MCF 10A (cell line): ENCODE data around the gene ANKRD53. TPM values are rescaled to one million over a fixed set of nuclear protein-coding genes. Genes with fewer than 3 reads are reported as not detected.

Source experiments
- BruUV-seq: library from RNA; stranded (reverse); fragments of 400-500 nt; replicated peaks from 2 replicates; lab custom pipeline; 2021; lab: Mats Ljungman, UMichigan
- CTCF ChIA-PET: fragments of 300-600 bp; sonication (Branson Sonifier 250); formaldehyde crosslinking; extraction: SDS; loops from one replicate; lab custom pipeline; 2021; ENCODE audit warnings: antibody characterized with exemption, inconsistent platforms; lab: Yijun Ruan, JAX
- POLR2A ChIA-PET: fragments of 300-600, 350-650 bp; sonication (Branson Sonifier 250); formaldehyde crosslinking; extraction: SDS; loops from one replicate; lab custom pipeline; 2020; ENCODE audit warnings: antibody characterized with exemption, inconsistent platforms; lab: Yijun Ruan, JAX
- DNase-seq: peaks from one replicate; pipeline ENCODE4 v3.0.0-alpha.2; 2018; ENCODE audit not compliant: unreplicated experiment
- H3K27ac Mint-ChIP-seq: one replicate; pipeline ENCODE4 v1.8.0; 2022; ENCODE audit warnings: mild to moderate bottlenecking, low read depth, mixed read lengths; ENCODE audit not compliant: unreplicated experiment
- H3K27me3 Mint-ChIP-seq: one replicate; pipeline ENCODE4 v1.8.0; 2022; ENCODE audit warnings: mixed read lengths; ENCODE audit not compliant: insufficient read depth, unreplicated experiment
- H3K36me3 Mint-ChIP-seq: one replicate; pipeline ENCODE4 v1.8.0; 2022; ENCODE audit warnings: mild to moderate bottlenecking, moderate library complexity, mixed read lengths; ENCODE audit not compliant: insufficient read depth, unreplicated experiment
- H3K4me1 Mint-ChIP-seq: one replicate; pipeline ENCODE4 v1.8.0; 2022; ENCODE audit warnings: mixed read lengths; ENCODE audit not compliant: insufficient read depth, unreplicated experiment
- H3K4me3 Mint-ChIP-seq: one replicate; pipeline ENCODE4 v1.8.0; 2022; ENCODE audit warnings: mild to moderate bottlenecking, moderate library complexity, mixed read lengths; ENCODE audit not compliant: unreplicated experiment
- H3K9me3 Mint-ChIP-seq: one replicate; pipeline ENCODE4 v1.8.0; 2022; ENCODE audit warnings: mixed read lengths; ENCODE audit not compliant: unreplicated experiment
- CTCF ChIP-seq: fragments of 200-600 bp; IDR thresholded peaks from one replicate; pipeline ENCODE4 v1.8.0; 2022; ENCODE audit warnings: antibody characterized with exemption, mild to moderate bottlenecking; ENCODE audit not compliant: unreplicated experiment
- intact Hi-C: fragments of 100-400 bp; cut with micrococcal nuclease; formaldehyde crosslinking; loops from 2 replicates; pipeline ENCODE4 v1.14.1; 2022
- total RNA-seq: library from RNA; stranded (reverse); gene quantifications from 2 replicates; pipeline ENCODE4 v1.2.3, GENCODE V29; 2022

ANKRD53 gene
- total RNA-seq, 1 experiment from 2014 or later, result not detected

- H3K9me3 Mint-ChIP-seq, result no peaks in the 10 kb centered on the region
- no peak for DNase-seq
Measured at GRCh38 chr2:70975237-70975636, 3.2 kb upstream of the ANKRD53 start.

GRCh38 chr2:70977605-70978205 lies 725 bp upstream of the ANKRD53 start:
- intact Hi-C loops, result loop anchor here (1.0 kb wide), 1 partner anchor 106 kb away; no protein-coding TSS in a partner anchor
- Mint-ChIP-seq H3K9me3 (no peaks in the 10 kb centered on the region), H3K4me1 (peaks cover 17% of the 10 kb centered on the region), H3K27ac (peak overlapping the region; percentile 82), H3K27me3 (peaks cover 25% of the 10 kb centered on the region), H3K36me3 (no peaks in the 10 kb centered on the region), H3K4me3 (peak overlapping the region; percentile 68)
- ChIA-PET CTCF (interaction anchor here (0.6 to 1.6 kb wide), 6 partner anchors 11 to 394 kb away, joined by 3 to 6 read pairs (median 4); no protein-coding TSS in a partner anchor), POLR2A (interaction anchor here (0.6 to 1.8 kb wide), 8 partner anchors 13 to 689 kb away, joined by 3 to 8 read pairs (median 5); partner anchors contain the start of genes NAGK and SNRPG)
- peak; percentile 81 for DNase-seq
- no peak for TF ChIP-seq CTCF
- BruUV-seq, result no TSS peak

More at GRCh38 chr2:70975237-70975636, 3.2 kb upstream of the ANKRD53 start:
- Mint-ChIP-seq H3K27ac (no peak overlapping the region), H3K36me3 (no peaks in the 10 kb centered on the region), H3K4me1 (peaks cover 17% of the 10 kb centered on the region), H3K4me3 (no peak overlapping the region), H3K27me3 (peaks cover 49% of the 10 kb centered on the region)
- intact Hi-C loops, result no loop called here
- ChIA-PET CTCF (interaction anchor here (0.8 to 0.9 kb wide), 2 partner anchors 11 to 113 kb away, joined by 3 to 4 read pairs; no protein-coding TSS in a partner anchor), POLR2A (no interaction called here)
- BruUV-seq, result no TSS peak
- no peak for TF ChIP-seq CTCF

- no peak overlapping the region for H3K4me3 Mint-ChIP-seq
- H3K9me3 Mint-ChIP-seq, result no peaks in the 10 kb centered on the region
- intact Hi-C loops, result no loop called here
- TF ChIP-seq CTCF, result no peak
- ChIA-PET CTCF (interaction anchor here (1.6 kb wide), 1 partner anchor 15 kb away, joined by 6 read pairs; no protein-coding TSS in a partner anchor), POLR2A (interaction anchor here (1.8 kb wide), 1 partner anchor 686 kb away, joined by 8 read pairs; the partner anchor contains the start of gene SNRPG)
- no TSS peak for BruUV-seq
- DNase-seq, result no peak
- H3K36me3 Mint-ChIP-seq, result no peaks in the 10 kb centered on the region
- no peak overlapping the region for H3K27ac Mint-ChIP-seq
- peaks cover 10% of the 10 kb centered on the region for H3K27me3 Mint-ChIP-seq
- H3K4me1 Mint-ChIP-seq, result peaks cover 17% of the 10 kb centered on the region
Measured at GRCh38 chr2:70979180-70979488, 704 bp downstream of the ANKRD53 start.

- H3K27me3 Mint-ChIP-seq, result peaks cover 5% of the 10 kb centered on the region
- no peaks in the 10 kb centered on the region for H3K9me3 Mint-ChIP-seq
- no peaks in the 10 kb centered on the region for H3K36me3 Mint-ChIP-seq
- no peak for DNase-seq
- POLR2A ChIA-PET, result no interaction called here
- H3K27ac Mint-ChIP-seq, result no peak overlapping the region
- no peak for TF ChIP-seq CTCF
- H3K4me3 Mint-ChIP-seq, result no peak overlapping the region
- H3K4me1 Mint-ChIP-seq, result peaks cover 17% of the 10 kb centered on the region
- intact Hi-C loops, result no loop called here
- CTCF ChIA-PET, result interaction anchor here (0.7 to 1.4 kb wide), 3 partner anchors 15 to 32 kb away, joined by 3 to 5 read pairs (median 3); no protein-coding TSS in a partner anchor
- BruUV-seq, result no TSS peak
Measured at GRCh38 chr2:70979626-70980025, 1.2 kb downstream of the ANKRD53 start.
